Spleen (tissue), 11 donors: ENCODE measurements around the gene TBC1D20. TPM values are rescaled to one million over a fixed set of nuclear protein-coding genes. Genes with fewer than 3 reads are reported as not detected.
"Not testable (repeated sequence)": the region's sequence is repeated elsewhere in the genome, so short reads cannot be mapped to it uniquely, and the experiment has no call there.

Experiments
- DNase-seq: peaks from one replicate; pipeline ENCODE4 v3.0.0-alpha.2; 2020
- H3K27ac ChIP-seq, 8 donors: fragments of 200-600 bp; sonication (generic) in 7 of 8; 1 replicate in 4 of 8; 2 replicates in 4 of 8; pipeline versions ENCODE4 v1.5.0 to v1.8.0; 2016 to 2021; ENCODE audit warnings: inconsistent platforms in 4 of 8, mild to moderate bottlenecking in 4 of 8, moderate library complexity in 1 of 8
- H3K27me3 ChIP-seq, 7 donors: fragments of 200-600 bp; sonication (generic) in 6 of 7; replicated peaks in 1 of 7; 1 replicate in 4 of 7; 2 replicates in 3 of 7; pipeline versions ENCODE4 v1.5.0 to v1.8.0; 2016 to 2021; ENCODE audit warnings: inconsistent platforms in 3 of 7, mild to moderate bottlenecking in 1 of 7
- H3K36me3 ChIP-seq, 6 donors: fragments of 200-600 bp; sonication (generic) in 5 of 6; 1 replicate in 4 of 6; 2 replicates in 2 of 6; pipeline versions ENCODE4 v1.5.0 to v1.8.0; 2016 to 2021; ENCODE audit warnings: inconsistent platforms in 2 of 6
- H3K4me1 ChIP-seq, 6 donors: fragments of 200-600 bp; sonication (generic) in 5 of 6; 1 replicate in 3 of 6; 2 replicates in 3 of 6; pipeline versions ENCODE4 v1.5.0 to v1.8.0; 2016 to 2021; ENCODE audit warnings: inconsistent platforms in 3 of 6
- H3K4me3 ChIP-seq, 8 donors: fragments of 200-600 bp; sonication (generic) in 7 of 8; 1 replicate in 4 of 8; 2 replicates in 4 of 8; pipeline versions ENCODE4 v1.5.0 to v1.8.0; 2016 to 2021; ENCODE audit warnings: inconsistent platforms in 4 of 8, mild to moderate bottlenecking in 4 of 8, moderate library complexity in 2 of 8
- H3K9me3 ChIP-seq, 8 donors: fragments of 200-600 bp; sonication (generic) in 7 of 8; 1 replicate in 4 of 8; 2 replicates in 4 of 8; pipeline versions ENCODE4 v1.5.0 to v1.8.0; 2016 to 2021; ENCODE audit warnings: inconsistent platforms in 4 of 8
- POLR2A ChIP-seq, 3 donors: fragments of 450-650 bp; IDR thresholded peaks; one replicate each; pipeline ENCODE4 v1.5.1; 2017; ENCODE audit warnings: antibody characterized with exemption in 3 of 3, mild to moderate bottlenecking in 1 of 3
- POLR2AphosphoS5 ChIP-seq, 3 donors: sonication (generic); formaldehyde crosslinking; IDR thresholded peaks; one replicate each; pipeline ENCODE4 v1.5.1; 2017; ENCODE audit warnings: antibody characterized with exemption in 3 of 3
- WGBS, 5 donors: extraction: QIAGEN DNeasy Blood & Tissue Kit in 3 of 5; methylation state at CpG; one replicate each; pipeline versions ENCODE4 v1.1.5 to v1.1.7; 2013 to 2018; 5-methylcytosine and 5-hydroxymethylcytosine counted together
- intact Hi-C: fragments of 100-400 bp; cut with DNase I; formaldehyde crosslinking; loops from one replicate; pipeline ENCODE4 v1.15.0; 2023; ENCODE audit warnings: low total_unique reads
- polyA plus RNA-seq, 3 donors: library from polyadenylated mRNA; stranded (reverse); fragments of 200-250 nt; gene quantifications; one replicate each; pipeline ENCODE4 v1.2.1, GENCODE V29; 2013
- small RNA-seq, 4 donors: library from RNA; depleted of rRNA; stranded (forward); fragments of <200 nt; gene quantifications; one replicate each; pipeline ENCODE3, GENCODE V24; 2016
- total RNA-seq, 7 donors: library from RNA; depleted of rRNA in 3 of 7; stranded (reverse); fragments of >200 nt in 3 of 7; fragmentation: NEBNext Ultra II Directional in 4 of 7; extraction: Animal tissue kit (Norgen Biotek cat#: 25700) in 4 of 7; gene quantifications; one replicate each; pipeline versions ENCODE4 v1.1.0 to v1.2.1, GENCODE V29; 2016 to 2021
- TF ChIP-seq, protein P1 (sequence below), 11 experiments: fragments of 200-600 bp in 7 of 11; fragments of 450-650 bp in 4 of 11; sonication (generic) in 4 of 11; IDR thresholded peaks in 8 of 11; conservative IDR thresholded peaks in 3 of 11; 1 replicate in 7 of 11; 2 replicates in 4 of 11; pipeline versions ENCODE4 v1.4.0 to v1.8.0; 2016 to 2021; ENCODE audit warnings: antibody characterized with exemption in 11 of 11, inconsistent platforms in 4 of 11, mild to moderate bottlenecking in 1 of 11
- donor health status: healthy with polysubstance abuse.
- donor health status: DM: no; HTN: no; CAD: no; lungs with moderate emphysema.
- donor health status: DM: no; HTN: no; CAD: no.
- donor health status: Bipolar disorder and iron deficiency.
- donor health status: healthy.
- donor health status: DM: no; HTN: no; CAD: no.
- donor health status: DM: yes; HTN: yes; CAD: no.

The TBC1D20 gene
- total and polyA plus RNA-seq, 10 donors, result 9.2 to 41.0 (median 32.8) TPM

DNA sequence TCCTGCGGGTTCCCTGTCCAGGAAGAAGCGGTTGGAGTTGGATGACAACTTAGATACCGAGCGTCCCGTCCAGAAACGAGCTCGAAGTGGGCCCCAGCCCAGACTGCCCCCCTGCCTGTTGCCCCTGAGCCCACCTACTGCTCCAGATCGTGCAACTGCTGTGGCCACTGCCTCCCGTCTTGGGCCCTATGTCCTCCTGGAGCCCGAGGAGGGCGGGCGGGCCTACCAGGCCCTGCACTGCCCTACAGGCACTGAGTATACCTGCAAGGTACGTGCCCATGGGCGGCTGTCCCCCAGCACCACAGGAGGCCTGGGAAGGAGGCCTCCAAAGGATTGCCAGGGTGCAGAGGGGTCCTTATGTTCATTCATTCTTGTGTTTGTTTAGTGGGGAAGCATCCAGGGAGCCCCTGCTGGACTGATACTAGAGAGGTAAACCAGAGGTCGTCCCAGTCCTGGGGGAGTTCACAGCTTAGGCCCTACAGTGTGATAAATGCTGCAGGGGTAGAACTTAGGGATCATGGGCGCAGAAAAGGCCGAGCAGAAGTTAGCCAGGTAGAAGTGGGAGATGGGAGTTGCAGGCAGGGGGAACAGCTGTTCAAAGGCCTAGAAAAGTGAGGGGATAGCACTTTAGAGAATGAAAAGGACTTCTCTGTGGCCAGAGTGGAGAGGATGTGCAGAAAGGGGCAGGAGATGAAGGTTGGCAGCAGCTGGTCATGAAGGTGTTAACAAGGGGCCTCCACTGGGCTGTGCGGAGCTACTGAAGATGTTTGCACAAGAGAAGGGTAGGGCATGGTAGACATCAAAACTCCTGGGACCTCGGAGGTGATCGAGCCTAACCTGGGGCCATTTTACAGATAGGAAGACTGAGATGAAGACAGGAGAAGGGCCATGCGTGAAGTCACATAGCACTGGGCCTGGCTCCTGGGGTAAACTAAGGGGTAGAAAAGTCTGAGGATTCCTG, 74.0 kb downstream of the TBC1D20 start:
- 91 to 94% (median 91%) methylated on average over 15 to 21 of the region's 21 CpGs for WGBS, 5 donors
- H3K9me3 ChIP-seq, result no peaks in the 10 kb centered on the region
- no peak for TF ChIP-seq POLR2A (IDR thresholded peaks at IDR 0.05)
- peak in 1 of 3 donors; percentile 14 for TF ChIP-seq POLR2AphosphoS5 (IDR thresholded peaks at IDR 0.05)
- H3K4me1 ChIP-seq, result peaks cover 0 to 10% (median 1%) of the 10 kb centered on the region in 6 donors
- peak; percentile 47 for DNase-seq
- no peaks in the 10 kb centered on the region for H3K27me3 ChIP-seq
- peaks cover 0 to 82% (median 53%) of the 10 kb centered on the region in 6 donors for H3K36me3 ChIP-seq
- H3K4me3 ChIP-seq, result no peak overlapping the region
- intact Hi-C loops, result no loop called here
- no peak overlapping the region for H3K27ac ChIP-seq

DNA sequence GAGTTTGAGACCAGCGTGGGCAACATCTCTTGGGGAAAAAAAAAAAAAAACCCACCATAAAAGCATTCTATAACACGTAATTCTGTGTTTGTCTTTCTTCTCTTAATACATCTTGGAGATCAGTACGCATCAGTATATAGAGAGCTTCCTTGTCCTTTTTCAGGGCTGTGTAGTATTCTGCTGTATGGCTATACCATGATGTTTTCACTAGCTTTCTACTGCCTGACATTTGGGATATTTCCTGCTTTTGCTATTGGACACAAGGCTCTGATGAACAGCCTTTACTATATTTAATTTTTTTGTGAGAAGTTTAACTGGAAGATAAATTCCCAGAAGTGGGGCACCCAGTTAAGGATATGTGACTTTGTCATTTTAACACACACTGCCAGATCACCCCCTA, 74.8 kb downstream of the TBC1D20 start:
- no peak overlapping the region for H3K4me3 ChIP-seq
- no peaks in the 10 kb centered on the region for H3K9me3 ChIP-seq
- H3K4me1 ChIP-seq, result peaks cover 0 to 18% (median 7%) of the 10 kb centered on the region in 6 donors
- intact Hi-C loops, result no loop called here
- no peaks in the 10 kb centered on the region for H3K27me3 ChIP-seq
- 94 to 98% (median 96%) methylated on average over 3 of the region's 3 CpGs for WGBS, 5 donors
- H3K36me3 ChIP-seq, result peaks cover 0 to 74% (median 45%) of the 10 kb centered on the region in 6 donors
- no peak overlapping the region for H3K27ac ChIP-seq
- no peak for DNase-seq
- TF ChIP-seq, protein P1, sequence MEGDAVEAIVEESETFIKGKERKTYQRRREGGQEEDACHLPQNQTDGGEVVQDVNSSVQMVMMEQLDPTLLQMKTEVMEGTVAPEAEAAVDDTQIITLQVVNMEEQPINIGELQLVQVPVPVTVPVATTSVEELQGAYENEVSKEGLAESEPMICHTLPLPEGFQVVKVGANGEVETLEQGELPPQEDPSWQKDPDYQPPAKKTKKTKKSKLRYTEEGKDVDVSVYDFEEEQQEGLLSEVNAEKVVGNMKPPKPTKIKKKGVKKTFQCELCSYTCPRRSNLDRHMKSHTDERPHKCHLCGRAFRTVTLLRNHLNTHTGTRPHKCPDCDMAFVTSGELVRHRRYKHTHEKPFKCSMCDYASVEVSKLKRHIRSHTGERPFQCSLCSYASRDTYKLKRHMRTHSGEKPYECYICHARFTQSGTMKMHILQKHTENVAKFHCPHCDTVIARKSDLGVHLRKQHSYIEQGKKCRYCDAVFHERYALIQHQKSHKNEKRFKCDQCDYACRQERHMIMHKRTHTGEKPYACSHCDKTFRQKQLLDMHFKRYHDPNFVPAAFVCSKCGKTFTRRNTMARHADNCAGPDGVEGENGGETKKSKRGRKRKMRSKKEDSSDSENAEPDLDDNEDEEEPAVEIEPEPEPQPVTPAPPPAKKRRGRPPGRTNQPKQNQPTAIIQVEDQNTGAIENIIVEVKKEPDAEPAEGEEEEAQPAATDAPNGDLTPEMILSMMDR (IDR thresholded peaks at IDR 0.05 in 8 of 11, conservative IDR thresholded peaks at IDR 0.05 in 3 of 11), result no peak
- TF ChIP-seq POLR2AphosphoS5 (IDR thresholded peaks at IDR 0.05), result no peak
- no peak for TF ChIP-seq POLR2A (IDR thresholded peaks at IDR 0.05)

DNA sequence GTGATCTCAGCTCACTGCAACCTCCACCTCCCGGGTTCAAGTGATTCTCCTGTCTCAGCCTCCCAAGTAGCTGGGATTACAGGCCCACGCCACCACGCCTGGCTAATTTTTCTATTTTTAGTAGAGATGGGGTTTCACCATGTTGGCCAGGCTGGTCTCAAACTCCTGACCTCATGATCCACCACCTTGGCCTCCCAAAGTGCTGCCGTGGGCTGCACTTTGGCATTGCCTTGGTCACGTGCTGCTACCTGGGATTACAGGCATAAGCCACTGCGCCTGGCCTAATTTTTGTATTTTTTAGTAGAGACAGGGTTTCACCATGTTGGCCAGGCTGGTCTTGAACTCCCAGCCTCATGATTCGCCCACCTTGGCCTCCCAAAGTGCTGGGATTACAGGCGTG, 75.7 kb downstream of the TBC1D20 start:
- WGBS, 5 donors, result 94 to 99% (median 95%) methylated on average over 8 of the region's 8 CpGs

More for the DNA sequence above, 75.7 kb downstream of the TBC1D20 start:
- peaks cover 0 to 65% (median 37%) of the 10 kb centered on the region in 6 donors for H3K36me3 ChIP-seq
- H3K4me3 ChIP-seq, intact Hi-C loops, H3K27me3 ChIP-seq, H3K27ac ChIP-seq, DNase-seq, H3K9me3 ChIP-seq: not testable (repeated sequence)
- H3K4me1 ChIP-seq, result peaks cover 3 to 25% (median 14%) of the 10 kb centered on the region in 6 donors

Small RNA genes within 50 kb of the gene (small RNA-seq; reads per million reads assigned to genes)
- gene RF00019, result 0 reads per million in 4 donors

Other genes starting within 250 kb of the TBC1D20 start
- not detected for gene DEFB129, start 235.3 kb downstream of the TBC1D20 start, total RNA-seq
- not detected for gene DEFB129, start 235.3 kb downstream of the TBC1D20 start, polyA plus RNA-seq
- gene DEFB132, start 204.8 kb downstream of the TBC1D20 start, total RNA-seq, result not detected
- gene DEFB132, start 204.8 kb downstream of the TBC1D20 start, polyA plus RNA-seq, result not detected
- gene C20orf96, start 171.8 kb downstream of the TBC1D20 start, total RNA-seq, result 10 to 100 TPM in 1 of 7 donors, 1 to 10 TPM in 6; 2.3 to 10.4 (median 7.3) TPM
- 1 to 10 TPM; 3.8 to 5.4 (median 4.4) TPM for gene C20orf96, start 171.8 kb downstream of the TBC1D20 start, polyA plus RNA-seq
- gene ZCCHC3, start 165.0 kb downstream of the TBC1D20 start, total RNA-seq, result 10 to 100 TPM; 17.4 to 26.6 (median 23.6) TPM
- 10 to 100 TPM; 18.7 to 22.2 (median 19.5) TPM for gene ZCCHC3, start 165.0 kb downstream of the TBC1D20 start, polyA plus RNA-seq
- 10 to 100 TPM in 2 of 7 donors, 1 to 10 TPM in 5; 4.5 to 12.5 (median 8.3) TPM for gene SOX12, start 137.0 kb downstream of the TBC1D20 start, total RNA-seq
- gene SOX12, start 137.0 kb downstream of the TBC1D20 start, polyA plus RNA-seq, result 1 to 10 TPM; 3.2 to 4.9 (median 3.4) TPM
- 10 to 100 TPM; 10.9 to 26.3 (median 18.2) TPM for gene NRSN2, start 115.4 kb downstream of the TBC1D20 start, total RNA-seq
- 10 to 100 TPM; 10.5 to 13.4 (median 12.8) TPM for gene NRSN2, start 115.4 kb downstream of the TBC1D20 start, polyA plus RNA-seq
- gene TRIB3, start 81.8 kb downstream of the TBC1D20 start, total RNA-seq, result 10 to 100 TPM in 4 of 7 donors, 1 to 10 TPM in 3; 8.3 to 25.7 (median 12.0) TPM
- 10 to 100 TPM in 2 of 3 donors, 1 to 10 TPM in 1; 5.7 to 11.7 (median 11.6) TPM for gene TRIB3, start 81.8 kb downstream of the TBC1D20 start, polyA plus RNA-seq
- 100 to 1,000 TPM in 4 of 7 donors, 10 to 100 TPM in 3; 90.2 to 124 (median 105) TPM for gene RBCK1, start 54.2 kb downstream of the TBC1D20 start, total RNA-seq
- 100 to 1,000 TPM in 1 of 3 donors, 10 to 100 TPM in 2; 78.6 to 152 (median 98.9) TPM for gene RBCK1, start 54.2 kb downstream of the TBC1D20 start, polyA plus RNA-seq
- 10 to 100 TPM; 80.2 to 92.9 (median 88.8) TPM for gene CSNK2A1, start 81.3 kb upstream of the TBC1D20 start, total RNA-seq
- 10 to 100 TPM; 16.4 to 25.6 (median 19.5) TPM for gene CSNK2A1, start 81.3 kb upstream of the TBC1D20 start, polyA plus RNA-seq
- gene TCF15, start 147.8 kb upstream of the TBC1D20 start, total RNA-seq, result under 1 TPM in 1 of 7 donors, not detected in 6; 0.22 TPM
- gene TCF15, start 147.8 kb upstream of the TBC1D20 start, polyA plus RNA-seq, result under 1 TPM in 2 of 3 donors, not detected in 1; 0.06 to 0.21 TPM
- 10 to 100 TPM; 10.6 to 31.3 (median 14.2) TPM for gene SRXN1, start 190.7 kb upstream of the TBC1D20 start, total RNA-seq
- gene SRXN1, start 190.7 kb upstream of the TBC1D20 start, polyA plus RNA-seq, result 10 to 100 TPM in 1 of 3 donors, 1 to 10 TPM in 2; 4.5 to 11.2 (median 7.0) TPM
- under 1 TPM in 1 of 7 donors, not detected in 6; 0.09 TPM for gene SCRT2, start 213.3 kb upstream of the TBC1D20 start, total RNA-seq
- gene SCRT2, start 213.3 kb upstream of the TBC1D20 start, polyA plus RNA-seq, result not detected